Measurements from ENCODE around the gene OR52E8. TPM values are rescaled to one million over a fixed set of nuclear protein-coding genes. Genes with fewer than 3 reads are reported as not detected.

OR52E8 gene
- total RNA-seq, 1 donor from 2014 or later, result not detected

GRCh38 chr11:5887172-5887571 lies 29.7 kb upstream of the OR52E8 start:
- Mint-ChIP-seq H3K36me3 (ENCODE audit: unreplicated experiment) (no peaks in the 10 kb centered on the region), H3K27me3 (ENCODE audit: unreplicated experiment) (peaks cover 3% of the 10 kb centered on the region), H3K4me1 (ENCODE audit: unreplicated experiment) (no peaks in the 10 kb centered on the region), H3K27ac (ENCODE audit: unreplicated experiment) (no peak overlapping the region), H3K4me3 (ENCODE audit: unreplicated experiment) (no peak overlapping the region), H3K9me3 (ENCODE audit: unreplicated experiment) (no peaks in the 10 kb centered on the region)
- DNase-seq (ENCODE audit: extremely low spot score, unreplicated experiment), result no peak
- TF ChIP-seq CTCF (IDR thresholded peaks at IDR 0.05), result no peak

- no peak for DNase-seq (ENCODE audit: extremely low spot score, unreplicated experiment)
- Mint-ChIP-seq H3K4me1 (ENCODE audit: unreplicated experiment) (no peaks in the 10 kb centered on the region), H3K27ac (ENCODE audit: unreplicated experiment) (no peak overlapping the region), H3K9me3 (ENCODE audit: unreplicated experiment) (no peaks in the 10 kb centered on the region), H3K27me3 (ENCODE audit: unreplicated experiment) (peaks cover 9% of the 10 kb centered on the region), H3K4me3 (ENCODE audit: unreplicated experiment) (no peak overlapping the region), H3K36me3 (ENCODE audit: unreplicated experiment) (no peaks in the 10 kb centered on the region)
- no peak for TF ChIP-seq CTCF (IDR thresholded peaks at IDR 0.05)
Observed at GRCh38 chr11:5881756-5882155, 24.3 kb upstream of the OR52E8 start.

GRCh38 chr11:5880329-5880728 lies 22.8 kb upstream of the OR52E8 start, which contains the start of gene OR52E4:
Gene OR52E4 (plus strand): TSS chr11:5880629. CDS start chr11:5884293, 3,664 bp downstream.
- H3K4me3 Mint-ChIP-seq (ENCODE audit: unreplicated experiment), result no peak within 1 kb of the TSS
- no peaks in the 10 kb centered on the region for H3K4me1 Mint-ChIP-seq (ENCODE audit: unreplicated experiment)
- DNase-seq (ENCODE audit: extremely low spot score, unreplicated experiment), result no peak
- no peaks in the 10 kb centered on the region for H3K9me3 Mint-ChIP-seq (ENCODE audit: unreplicated experiment)
- H3K36me3 Mint-ChIP-seq (ENCODE audit: unreplicated experiment), result no peaks in the 10 kb centered on the region
- no peak within 1 kb of the TSS for H3K27ac Mint-ChIP-seq (ENCODE audit: unreplicated experiment)
- H3K27me3 Mint-ChIP-seq (ENCODE audit: unreplicated experiment), result peaks cover 9% of the 10 kb centered on the region
- no peak for TF ChIP-seq CTCF (IDR thresholded peaks at IDR 0.05)

- H3K4me1 Mint-ChIP-seq (ENCODE audit: unreplicated experiment), result no peaks in the 10 kb centered on the region
- no peaks in the 10 kb centered on the region for H3K9me3 Mint-ChIP-seq (ENCODE audit: unreplicated experiment)
- H3K36me3 Mint-ChIP-seq (ENCODE audit: unreplicated experiment), result no peaks in the 10 kb centered on the region
- no peak for TF ChIP-seq CTCF (IDR thresholded peaks at IDR 0.05)
- no peak overlapping the region for H3K27ac Mint-ChIP-seq (ENCODE audit: unreplicated experiment)
- no peak overlapping the region for H3K4me3 Mint-ChIP-seq (ENCODE audit: unreplicated experiment)
- no peak for DNase-seq (ENCODE audit: extremely low spot score, unreplicated experiment)
- peaks cover 9% of the 10 kb centered on the region for H3K27me3 Mint-ChIP-seq (ENCODE audit: unreplicated experiment)
Observed at GRCh38 chr11:5878564-5878963, 21.1 kb upstream of the OR52E8 start.

- no peak overlapping the region for H3K4me3 Mint-ChIP-seq (ENCODE audit: unreplicated experiment)
- H3K27ac Mint-ChIP-seq (ENCODE audit: unreplicated experiment), result no peak overlapping the region
- no peaks in the 10 kb centered on the region for H3K36me3 Mint-ChIP-seq (ENCODE audit: unreplicated experiment)
- H3K27me3 Mint-ChIP-seq (ENCODE audit: unreplicated experiment), result peaks cover 4% of the 10 kb centered on the region
- no peaks in the 10 kb centered on the region for H3K4me1 Mint-ChIP-seq (ENCODE audit: unreplicated experiment)
- no peaks in the 10 kb centered on the region for H3K9me3 Mint-ChIP-seq (ENCODE audit: unreplicated experiment)
- TF ChIP-seq CTCF (IDR thresholded peaks at IDR 0.05), result no peak
- no peak for DNase-seq (ENCODE audit: extremely low spot score, unreplicated experiment)
Observed at GRCh38 chr11:5865826-5866225, 8.3 kb upstream of the OR52E8 start.
